Measurements from ENCODE around the gene ADAT2.
A peak's percentile ranks its signal among the peaks of the same experiment; 100 is the strongest.
"Not testable (repeated sequence)": the region's sequence is repeated elsewhere in the genome, so short reads cannot be mapped to it uniquely, and the experiment has no call there.

ADAT2 gene

GRCh38 chr6:143465546-143465945, 15.1 kb upstream of the ADAT2 start:
- no peak for DNase-seq (ENCODE audit: low read depth)
- TF ChIP-seq CTCF (IDR thresholded peaks at IDR 0.05; ENCODE audit: control insufficient read depth, extremely low read depth, insufficient read depth): no peak
- no peak overlapping the region for H3K4me3 ChIP-seq (ENCODE audit: low read depth, low read length)

GRCh38 chr6:143457563-143458359, 7.3 kb upstream of the ADAT2 start:
- DNase-seq (ENCODE audit: low read depth): peak; percentile 55
- H3K4me3 ChIP-seq (ENCODE audit: low read depth, low read length): peak overlapping the region; percentile 11; the same call in 1 of the 2 replicates
- TF ChIP-seq CTCF (IDR thresholded peaks at IDR 0.05; ENCODE audit: control insufficient read depth, extremely low read depth, insufficient read depth): no peak

GRCh38 chr6:143451531-143451930, 1.0 kb upstream of the ADAT2 start:
- no peak for DNase-seq (ENCODE audit: low read depth)
- TF ChIP-seq CTCF (IDR thresholded peaks at IDR 0.05; ENCODE audit: control insufficient read depth, extremely low read depth, insufficient read depth): no peak
- H3K4me3 ChIP-seq (ENCODE audit: low read depth, low read length): peak overlapping the region; percentile 76

DNA sequence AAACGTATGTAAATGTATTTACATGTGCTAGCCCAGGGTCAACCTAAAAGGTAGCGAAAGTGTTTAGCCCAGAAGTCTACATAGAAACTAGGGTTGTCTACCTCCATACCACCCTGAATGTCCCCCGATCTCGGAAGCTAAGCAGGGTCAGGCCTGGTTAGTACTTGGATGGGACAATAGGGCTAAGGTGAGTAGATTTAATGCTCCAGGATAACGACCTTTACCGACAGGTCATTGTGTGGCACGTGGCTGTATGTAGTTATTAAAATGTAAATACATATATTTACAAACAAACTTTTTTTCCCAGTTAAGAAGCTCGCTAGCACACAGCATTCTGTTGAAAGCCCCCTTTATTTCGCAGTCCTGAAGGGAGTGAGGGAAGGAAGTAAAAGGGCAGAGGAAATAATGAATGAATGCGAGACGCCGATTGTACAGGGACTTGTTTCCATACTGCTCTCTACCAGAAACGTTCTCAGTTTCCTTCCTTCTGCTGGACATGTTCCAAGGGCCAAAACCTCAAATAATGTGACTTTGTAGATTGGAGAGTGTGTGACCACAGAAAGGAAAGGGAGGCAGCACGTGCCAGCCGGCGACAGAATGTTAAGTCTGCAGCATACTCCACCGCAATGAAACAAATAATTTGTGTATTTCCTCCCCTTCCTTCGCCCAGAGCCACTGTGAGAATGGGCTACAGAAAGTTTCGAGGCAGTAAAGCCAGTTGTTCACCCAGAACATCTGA, 612 bp downstream of the ADAT2 start:
- peak overlapping the region; percentile 76 for H3K4me3 ChIP-seq (ENCODE audit: low read depth, low read length)
- no peak for DNase-seq (ENCODE audit: low read depth)
- TF ChIP-seq CTCF (IDR thresholded peaks at IDR 0.05; ENCODE audit: control insufficient read depth, extremely low read depth, insufficient read depth): no peak

- no peak for DNase-seq (ENCODE audit: low read depth)
- TF ChIP-seq CTCF (IDR thresholded peaks at IDR 0.05; ENCODE audit: control insufficient read depth, extremely low read depth, insufficient read depth): no peak
- peak overlapping the region; percentile 76 for H3K4me3 ChIP-seq (ENCODE audit: low read depth, low read length)
Observed at GRCh38 chr6:143449082-143449713, 1.3 kb downstream of the ADAT2 start.

DNA sequence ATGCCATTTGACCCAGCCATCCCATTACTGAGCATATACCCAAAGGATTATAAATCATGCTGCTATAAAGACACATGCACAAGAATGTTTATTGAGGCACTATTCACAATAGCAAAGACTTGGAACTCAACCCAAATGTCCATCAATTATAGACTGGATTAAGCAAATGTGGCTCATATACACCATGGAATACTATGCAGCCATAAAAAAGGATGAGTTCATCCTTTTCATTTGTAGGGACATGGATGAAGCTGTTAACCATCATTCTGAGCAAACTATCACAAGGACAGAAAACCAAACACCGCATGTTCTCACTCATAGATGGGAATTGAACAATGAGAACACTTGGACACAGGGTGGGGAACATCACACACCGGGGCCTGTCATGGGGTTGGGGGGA, 2.6 kb downstream of the ADAT2 start:
- H3K4me3 ChIP-seq (ENCODE audit: low read depth, low read length); DNase-seq (ENCODE audit: low read depth): not testable (repeated sequence)

GRCh38 chr6:143443096-143443495, 7.4 kb downstream of the ADAT2 start:
- no peak for DNase-seq (ENCODE audit: low read depth)
- TF ChIP-seq CTCF (IDR thresholded peaks at IDR 0.05; ENCODE audit: control insufficient read depth, extremely low read depth, insufficient read depth): no peak
- H3K4me3 ChIP-seq (ENCODE audit: low read depth, low read length): no peak overlapping the region

All from LNCaP clone FGC (cell line).